NK-92 (cell line): Measurements from ENCODE around the gene WNT5B.

ENCODE experiments used
- DNase-seq: peaks from one replicate; lab custom pipeline; 2025; ENCODE audit not compliant: unreplicated experiment; lab: John Stamatoyannopoulos, UW

The WNT5B gene

GRCh38 chr12:1650260-1650977 is 21.4 kb downstream of the WNT5B start:
- DNase-seq: no peak

GRCh38 chr12:1650978-1651361 is 21.9 kb downstream of the WNT5B start:
- DNase-seq: no peak

GRCh38 chr12:1651946-1652345 is 22.9 kb downstream of the WNT5B start:
- no peak for DNase-seq

- DNase-seq: no peak
These were observed 26.3 kb downstream of the WNT5B start for GRCh38 chr12:1655225-1655788.

- no peak for DNase-seq
These were observed 27.9 kb downstream of the WNT5B start for GRCh38 chr12:1656902-1657301.

- DNase-seq: no peak
These were observed 28.7 kb downstream of the WNT5B start for GRCh38 chr12:1657688-1658087.

GRCh38 chr12:1660304-1661187 is 31.5 kb downstream of the WNT5B start:
- DNase-seq: no peak

- DNase-seq: no peak
These were observed 32.7 kb downstream of the WNT5B start for GRCh38 chr12:1661553-1662335.

GRCh38 chr12:1662761-1663439 is 33.9 kb downstream of the WNT5B start:
- no peak for DNase-seq

- no peak for DNase-seq
These were observed 34.6 kb downstream of the WNT5B start for GRCh38 chr12:1663440-1664132.

GRCh38 chr12:1665366-1665765 is 36.3 kb downstream of the WNT5B start:
- no peak for DNase-seq

- no peak for DNase-seq
These were observed 37.2 kb downstream of the WNT5B start for GRCh38 chr12:1666215-1666614.

- no peak for DNase-seq
These were observed 37.7 kb downstream of the WNT5B start for GRCh38 chr12:1666685-1667162.

- no peak for DNase-seq
These were observed 40.0 kb downstream of the WNT5B start for GRCh38 chr12:1668833-1669543.

GRCh38 chr12:1670358-1671268 is 41.6 kb downstream of the WNT5B start:
- DNase-seq: no peak

GRCh38 chr12:1676043-1676442 is 47.0 kb downstream of the WNT5B start:
- no peak for DNase-seq

GRCh38 chr12:1680804-1681492 is 51.9 kb downstream of the WNT5B start:
- DNase-seq: no peak

GRCh38 chr12:1681493-1681807 is 52.4 kb downstream of the WNT5B start:
- DNase-seq: no peak
